ENCODE results near the gene SHH.

Gene SHH

DNA sequence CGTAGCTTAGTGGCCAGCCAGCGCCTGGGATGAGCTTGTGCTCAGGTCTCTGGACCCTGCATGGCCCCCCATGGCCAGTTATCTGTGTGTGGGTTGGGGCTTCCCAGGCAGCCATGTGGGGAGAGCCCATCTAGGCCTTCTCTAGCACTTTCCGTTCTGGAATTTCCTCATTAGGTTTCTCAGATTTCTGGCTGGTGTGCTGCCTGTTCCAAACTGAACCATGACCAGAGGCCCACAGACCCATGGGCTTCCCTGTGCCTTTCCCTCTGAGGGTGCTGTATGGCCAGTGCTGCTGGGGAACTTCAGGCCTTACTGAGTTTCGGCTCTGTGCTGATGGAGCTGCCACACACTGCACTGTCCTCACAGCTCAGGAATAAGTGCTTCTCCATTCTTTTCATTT is 50.2 kb downstream of the SHH start:
- DNase-seq, result no peak

DNA sequence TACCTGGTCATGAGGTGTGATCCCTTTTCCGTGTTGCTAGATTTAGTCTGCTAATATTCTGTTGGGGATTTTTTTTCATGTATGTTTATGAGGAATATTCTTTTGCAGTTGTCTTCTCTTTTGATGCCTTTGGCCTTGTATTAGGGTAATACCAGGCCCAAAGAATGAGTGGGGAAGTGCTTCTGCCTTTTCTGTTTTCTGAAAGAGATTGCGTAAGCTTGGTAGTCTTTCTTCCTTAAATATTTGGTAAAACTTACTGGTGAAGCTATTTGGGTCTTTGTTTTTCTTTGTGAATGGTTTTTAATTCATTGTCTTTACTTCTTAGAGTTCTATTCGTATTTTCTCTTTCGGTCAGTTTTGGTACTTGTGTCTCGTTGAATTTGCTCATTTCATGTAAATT is 51.1 kb downstream of the SHH start:
- DNase-seq, result no peak

DNA sequence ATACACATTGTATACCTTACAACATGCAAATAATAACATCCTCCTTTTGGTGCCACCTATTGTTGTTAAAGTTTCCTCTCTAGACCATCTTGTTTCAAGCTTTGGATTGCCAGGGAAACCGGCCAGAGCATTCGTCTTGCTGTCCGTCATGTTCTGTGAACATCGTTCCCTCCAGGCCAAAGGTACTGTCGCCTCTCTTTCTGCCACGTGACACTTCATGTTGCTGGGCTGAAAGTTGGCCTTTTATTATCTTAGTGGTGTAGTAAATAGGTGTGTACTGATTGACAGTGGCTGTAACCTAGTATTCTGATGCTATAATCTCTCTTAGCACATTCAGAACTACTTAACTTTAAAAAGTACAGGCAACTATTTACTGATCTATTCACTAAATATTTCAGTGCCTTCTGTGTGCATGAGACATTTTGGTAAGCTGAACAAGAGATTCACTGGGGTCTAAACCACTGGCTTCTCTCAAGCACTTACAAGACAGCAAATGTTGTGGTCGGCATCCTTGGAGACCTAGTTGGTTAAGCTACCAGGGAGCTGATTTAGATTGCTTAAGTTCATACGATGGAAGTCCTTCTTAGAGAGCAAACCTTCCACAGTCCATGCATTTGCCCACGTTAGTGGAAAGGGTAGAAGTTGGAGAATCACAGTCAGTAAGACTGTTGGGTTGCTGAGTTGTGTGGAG is 52.4 kb downstream of the SHH start:
- DNase-seq, result no peak

DNA sequence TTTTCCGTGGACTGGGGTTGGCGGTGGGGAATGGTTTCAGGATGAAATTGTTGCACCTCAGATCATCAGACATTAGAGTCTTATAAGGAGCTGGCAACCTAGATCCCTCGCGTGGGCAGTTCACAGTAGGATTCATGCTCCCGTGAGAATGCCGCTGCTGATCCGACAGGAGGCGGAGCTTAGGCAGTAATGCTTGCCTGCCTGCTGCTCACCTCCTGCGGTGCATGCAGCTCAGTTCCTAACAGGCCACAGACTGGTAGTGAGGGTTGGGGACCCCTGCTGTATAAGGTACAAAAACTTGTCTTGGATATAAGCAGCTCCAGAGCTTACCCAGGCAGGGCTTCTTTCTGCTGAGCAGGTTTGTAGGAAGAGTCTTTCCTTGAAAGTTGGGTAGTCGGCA is 53.9 kb downstream of the SHH start:
- no peak for DNase-seq

DNA sequence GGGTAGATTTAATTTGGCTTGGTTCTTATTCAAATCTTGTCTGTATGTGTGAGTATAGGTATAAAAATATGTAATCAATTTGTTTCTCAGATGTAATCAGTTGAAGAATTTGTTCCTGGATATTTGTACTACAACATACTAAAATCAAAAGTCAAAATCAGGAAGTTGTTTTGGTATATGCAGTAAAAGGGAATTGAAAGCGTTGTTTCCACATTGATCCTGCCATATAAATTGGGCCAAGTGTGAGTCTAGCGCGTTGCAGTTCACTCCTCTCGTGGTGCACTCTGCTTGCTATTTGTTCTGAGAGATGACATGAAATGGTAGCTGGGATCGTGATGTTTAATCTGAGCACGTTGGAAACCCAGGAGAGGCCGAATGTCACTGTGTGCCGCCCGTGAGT is 55.9 kb downstream of the SHH start:
- DNase-seq, result no peak

DNA sequence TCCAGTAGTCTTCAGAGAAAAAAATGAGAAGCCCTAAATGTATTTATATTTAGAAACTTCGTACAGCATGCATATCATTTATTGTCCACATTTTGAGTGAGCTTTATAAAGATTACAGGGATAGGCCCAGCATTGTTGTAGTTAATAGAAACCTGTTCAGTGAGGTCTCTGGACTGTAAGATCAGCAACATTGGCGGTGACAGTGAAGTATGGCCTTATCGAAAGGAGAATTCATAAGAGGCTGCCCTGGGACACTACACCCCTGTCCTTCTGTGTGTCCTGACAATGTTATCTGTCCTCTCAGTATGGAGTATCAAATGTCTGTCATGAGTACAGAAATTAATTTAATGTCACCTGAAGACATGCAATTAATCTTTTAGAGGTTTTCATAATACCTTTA is 57.2 kb downstream of the SHH start:
- DNase-seq, result no peak

DNA sequence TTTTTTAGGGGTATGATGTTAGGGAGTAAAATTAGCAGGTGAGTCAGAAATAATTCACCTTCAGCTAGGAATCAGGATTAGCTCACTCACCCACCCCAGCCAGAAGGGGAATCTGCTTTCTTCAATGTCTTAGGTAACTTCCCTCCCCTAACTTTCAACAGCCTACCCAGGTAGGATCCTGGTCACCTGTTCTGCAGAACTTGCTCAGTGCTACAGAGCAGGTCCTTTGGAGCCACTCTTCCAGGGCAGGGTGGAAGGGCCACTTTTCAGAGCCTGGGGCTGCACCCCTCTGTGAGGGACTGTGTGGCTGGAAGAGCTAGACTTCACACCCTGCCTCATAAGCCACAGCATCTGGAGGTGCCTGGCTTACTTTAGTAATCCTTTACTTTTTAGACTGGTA is 58.1 kb downstream of the SHH start:
- no peak for DNase-seq

DNA sequence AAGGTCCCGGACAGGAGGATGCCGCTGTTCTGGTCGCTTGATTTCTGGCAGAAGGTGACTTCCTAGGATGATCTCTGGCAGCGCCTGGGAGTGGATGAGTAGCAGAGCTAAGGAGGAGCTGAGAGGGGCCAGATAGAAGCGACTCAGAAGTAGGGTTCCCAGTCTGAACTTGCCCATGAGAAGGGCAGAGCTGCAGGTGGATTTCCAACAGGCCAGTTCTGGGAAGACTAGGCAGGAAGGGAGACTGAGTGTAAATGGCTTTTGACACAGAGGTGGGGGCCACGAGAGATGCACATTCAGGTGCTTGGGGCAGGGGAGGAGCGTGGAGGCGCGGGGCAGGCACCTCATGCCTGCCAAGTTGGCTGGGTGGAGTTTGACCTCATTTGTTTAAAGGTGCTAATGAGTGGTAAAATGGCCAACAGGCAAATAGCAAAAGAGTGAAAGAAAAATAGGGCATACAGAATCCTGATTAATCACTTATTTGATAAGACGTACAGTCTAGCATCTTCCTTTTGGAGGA is 58.8 kb downstream of the SHH start:
- DNase-seq, result no peak

DNA sequence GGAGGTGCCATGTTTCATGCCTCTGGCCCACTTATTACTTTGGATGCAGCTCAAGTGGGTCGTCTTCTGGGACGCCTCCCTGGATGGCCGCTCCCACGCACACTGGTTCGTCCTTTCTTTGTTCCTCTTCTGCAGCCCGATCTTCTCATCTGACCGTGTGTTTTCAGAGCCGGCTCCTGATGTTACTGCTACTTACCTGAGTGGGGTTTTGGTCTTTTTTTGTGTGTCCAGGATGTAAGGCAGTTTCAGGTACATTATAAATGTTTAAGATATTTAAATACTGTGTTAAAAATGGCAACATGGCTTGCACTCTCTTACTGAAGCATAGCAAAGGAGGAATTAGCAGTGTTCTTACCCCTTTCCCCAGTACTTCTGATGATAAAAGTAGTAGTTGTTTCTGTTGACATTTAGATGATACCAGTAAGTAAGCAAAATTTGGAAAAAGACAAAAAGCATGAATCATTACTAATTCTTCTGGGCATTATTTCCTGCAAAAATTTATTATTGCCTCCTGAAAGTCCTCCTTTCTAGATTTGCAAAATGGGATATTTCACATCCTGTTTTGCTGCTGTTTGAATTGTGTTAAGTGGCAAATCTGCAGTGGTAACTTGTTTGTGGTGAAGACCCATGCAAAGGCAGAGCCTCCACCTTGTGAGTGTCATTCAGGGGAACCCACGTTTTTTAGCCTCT is 59.4 kb downstream of the SHH start:
- no peak for DNase-seq

DNA sequence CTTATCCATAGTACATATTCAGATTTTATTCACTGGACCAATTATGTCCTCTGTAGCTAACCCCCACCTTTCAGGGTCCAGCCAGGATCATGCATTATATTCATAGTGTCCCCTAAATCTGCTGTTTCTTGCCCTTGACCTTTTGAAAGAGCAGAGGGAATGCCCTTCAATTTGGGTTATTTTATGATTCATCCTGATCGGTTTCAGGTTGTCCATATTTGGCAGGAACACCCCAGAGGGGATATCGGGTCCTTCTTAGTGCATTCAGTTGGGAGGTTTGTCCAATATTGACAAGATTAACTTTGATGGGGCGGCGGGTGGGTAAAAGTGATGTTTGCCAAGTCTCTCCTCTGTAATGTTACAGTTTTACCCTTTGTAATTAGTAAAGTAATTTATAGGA is 60.9 kb downstream of the SHH start:
- DNase-seq, result no peak

DNA sequence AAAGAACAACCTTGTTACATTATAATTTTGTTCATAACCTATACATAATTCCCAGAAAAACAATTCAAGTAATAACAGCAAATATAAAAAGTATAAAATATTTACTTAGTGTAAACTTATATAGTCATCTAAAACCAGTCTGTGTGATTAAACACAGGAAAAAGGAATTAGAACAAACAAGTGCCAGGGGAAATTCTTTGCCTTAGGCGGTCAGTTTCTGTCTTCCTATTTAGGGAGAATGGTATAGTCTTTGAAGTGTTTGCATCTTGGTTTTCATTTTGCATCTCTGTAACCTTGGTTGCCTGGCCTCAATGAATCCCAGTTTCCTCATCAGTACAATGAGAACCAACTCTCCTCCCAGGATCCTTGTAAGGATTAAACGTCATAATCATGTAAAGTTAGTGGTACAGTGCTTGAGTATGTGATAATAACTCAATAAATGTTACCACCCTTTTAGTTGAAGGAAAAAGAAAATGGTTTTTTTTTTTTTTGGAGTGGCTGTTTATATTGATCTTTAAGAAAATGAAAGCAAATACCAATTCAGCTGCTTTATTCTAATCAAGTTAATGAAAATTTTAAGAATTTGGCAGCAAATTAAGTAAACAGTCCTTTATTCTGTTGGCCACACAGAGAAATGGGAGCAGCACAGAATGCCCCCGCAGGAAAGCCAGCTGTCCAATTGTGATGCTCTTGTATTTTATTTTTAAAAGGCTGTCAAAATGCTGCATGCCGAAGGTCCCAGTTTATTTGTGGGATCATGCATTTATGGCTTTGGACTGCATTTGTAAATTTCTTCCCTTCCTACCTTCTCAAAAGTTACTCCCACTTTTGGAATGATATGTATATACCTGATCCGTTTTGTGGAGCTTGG is 61.8 kb downstream of the SHH start:
- no peak for DNase-seq

Measured in GOT3 (cell line).